Lung (tissue), 12 donors: Measurements from ENCODE around the gene DCDC2B. TPM values are rescaled to one million over a fixed set of nuclear protein-coding genes. Genes with fewer than 3 reads are reported as not detected.
A peak's percentile ranks its signal among the peaks of the same experiment; 100 is the strongest.

Experiments used
- ATAC-seq: fragments of 200-7000 bp; cut with Tn5 transposase; one replicate; pipeline ENCODE4 v1.9.1; 2020; ENCODE audit warnings: moderate number of reproducible peaks; ENCODE audit not compliant: insufficient read depth, low FRiP score
- DNase-seq, 3 donors: peaks; one replicate each; pipeline ENCODE4 v3.0.0-alpha.2; 2013 to 2017
- H3K27ac ChIP-seq, 2 donors: one replicate each; pipeline ENCODE4 v1.5.1; 2013; ENCODE audit warnings: mild to moderate bottlenecking in 2 of 2, moderate library complexity in 2 of 2, control low read depth in 1 of 2, inconsistent platforms in 1 of 2, low read depth in 1 of 2, low read length in 1 of 2
- H3K27me3 ChIP-seq, 3 donors: one replicate each; pipeline ENCODE4 v1.5.1; 2013; ENCODE audit warnings: low read length in 2 of 3; ENCODE audit not compliant: control insufficient read depth in 3 of 3, insufficient read depth in 3 of 3
- H3K36me3 ChIP-seq, 4 donors: one replicate each; pipeline ENCODE4 v1.5.1; 2013; ENCODE audit warnings: low read length in 4 of 4, mild to moderate bottlenecking in 1 of 4, moderate library complexity in 1 of 4; ENCODE audit not compliant: control insufficient read depth in 4 of 4, insufficient read depth in 4 of 4
- H3K4me1 ChIP-seq, 5 donors: one replicate each; pipeline ENCODE4 v1.5.1; 2013; ENCODE audit warnings: low read length in 5 of 5, mild to moderate bottlenecking in 2 of 5, moderate library complexity in 1 of 5; ENCODE audit not compliant: control insufficient read depth in 5 of 5, insufficient read depth in 5 of 5
- H3K4me3 ChIP-seq: one replicate; pipeline ENCODE4 v1.5.1; 2013; ENCODE audit warnings: mild to moderate bottlenecking, control low read depth, moderate library complexity
- H3K9ac ChIP-seq, 2 donors: one replicate each; pipeline ENCODE4 v1.5.1; 2013; ENCODE audit warnings: low read length in 2 of 2, control low read depth in 1 of 2; ENCODE audit not compliant: insufficient read depth in 1 of 2
- H3K9me3 ChIP-seq, 4 donors: one replicate each; pipeline ENCODE4 v1.5.1; 2013; ENCODE audit warnings: low read length in 3 of 4, mild to moderate bottlenecking in 1 of 4, moderate library complexity in 1 of 4; ENCODE audit not compliant: control insufficient read depth in 4 of 4, insufficient read depth in 3 of 4
- WGBS, 2 donors: extraction: QIAGEN DNeasy Blood & Tissue Kit; methylation state at CpG; one replicate each; pipeline ENCODE4 v1.1.7; 2013; 5-methylcytosine and 5-hydroxymethylcytosine counted together
- polyA plus RNA-seq, 2 donors: library from polyadenylated mRNA; stranded (reverse); fragments of 200-250 nt; gene quantifications; one replicate each; pipeline ENCODE4 v1.2.1, GENCODE V29; 2013
- total RNA-seq, 2 donors: library from RNA; depleted of rRNA in 1 of 2; stranded (reverse); fragments of >200 nt in 1 of 2; gene quantifications; one replicate each; pipeline ENCODE4 v1.2.1, GENCODE V29; 2014 to 2021
- TF ChIP-seq, protein P1 (sequence below): IDR thresholded peaks from 2 replicates; pipeline ENCODE4 v1.5.1; 2012; ENCODE audit warnings: mild to moderate bottlenecking; ENCODE audit errors: control extremely low read depth, extremely low read depth
- donor health status: control.
- donor health status: control.
- donor health status: Bipolar disorder and iron deficiency.
- donor health status: healthy.
- donor health status: DM: yes; HTN: yes; CAD: no.

The DCDC2B gene
- total and polyA plus RNA-seq, 4 donors, result 3.5 to 10.0 (median 5.8) TPM

DNA sequence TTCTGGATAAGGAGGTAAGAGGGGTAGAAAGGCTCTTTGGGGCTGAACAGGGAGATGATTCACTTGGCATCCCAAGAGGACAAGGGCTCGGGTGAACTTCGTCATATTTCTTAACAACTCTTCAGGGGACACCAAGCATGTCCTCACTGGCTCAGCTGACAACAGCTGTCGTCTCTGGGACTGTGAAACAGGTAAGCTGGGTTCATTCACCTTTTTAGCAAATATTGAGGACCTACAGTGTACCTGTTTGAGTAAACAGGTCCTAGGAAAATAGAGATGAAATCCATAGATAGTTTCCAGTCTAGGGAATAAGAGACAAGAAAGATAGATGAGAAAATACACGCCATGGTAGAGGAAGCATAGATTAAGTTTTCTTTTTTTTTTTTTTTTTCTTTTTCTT, 15.4 kb downstream of the DCDC2B start:
- peak overlapping the region in 1 of 2 donors; percentile 42 for H3K27ac ChIP-seq
- H3K9me3 ChIP-seq, result no peaks in the 10 kb centered on the region
- no peak overlapping the region for H3K9ac ChIP-seq
- no peaks in the 10 kb centered on the region for H3K27me3 ChIP-seq
- peaks cover 10 to 41% (median 27%) of the 10 kb centered on the region in 4 donors for H3K36me3 ChIP-seq
- peaks cover 6 to 20% (median 12%) of the 10 kb centered on the region in 5 donors for H3K4me1 ChIP-seq
- WGBS, 2 donors, result 92 to 93% methylated on average over 4 of the region's 4 CpGs
- TF ChIP-seq, protein P1, sequence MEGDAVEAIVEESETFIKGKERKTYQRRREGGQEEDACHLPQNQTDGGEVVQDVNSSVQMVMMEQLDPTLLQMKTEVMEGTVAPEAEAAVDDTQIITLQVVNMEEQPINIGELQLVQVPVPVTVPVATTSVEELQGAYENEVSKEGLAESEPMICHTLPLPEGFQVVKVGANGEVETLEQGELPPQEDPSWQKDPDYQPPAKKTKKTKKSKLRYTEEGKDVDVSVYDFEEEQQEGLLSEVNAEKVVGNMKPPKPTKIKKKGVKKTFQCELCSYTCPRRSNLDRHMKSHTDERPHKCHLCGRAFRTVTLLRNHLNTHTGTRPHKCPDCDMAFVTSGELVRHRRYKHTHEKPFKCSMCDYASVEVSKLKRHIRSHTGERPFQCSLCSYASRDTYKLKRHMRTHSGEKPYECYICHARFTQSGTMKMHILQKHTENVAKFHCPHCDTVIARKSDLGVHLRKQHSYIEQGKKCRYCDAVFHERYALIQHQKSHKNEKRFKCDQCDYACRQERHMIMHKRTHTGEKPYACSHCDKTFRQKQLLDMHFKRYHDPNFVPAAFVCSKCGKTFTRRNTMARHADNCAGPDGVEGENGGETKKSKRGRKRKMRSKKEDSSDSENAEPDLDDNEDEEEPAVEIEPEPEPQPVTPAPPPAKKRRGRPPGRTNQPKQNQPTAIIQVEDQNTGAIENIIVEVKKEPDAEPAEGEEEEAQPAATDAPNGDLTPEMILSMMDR, result no peak
- ATAC-seq (no peak), DNase-seq (no peak)
- H3K4me3 ChIP-seq, result no peak overlapping the region

DNA sequence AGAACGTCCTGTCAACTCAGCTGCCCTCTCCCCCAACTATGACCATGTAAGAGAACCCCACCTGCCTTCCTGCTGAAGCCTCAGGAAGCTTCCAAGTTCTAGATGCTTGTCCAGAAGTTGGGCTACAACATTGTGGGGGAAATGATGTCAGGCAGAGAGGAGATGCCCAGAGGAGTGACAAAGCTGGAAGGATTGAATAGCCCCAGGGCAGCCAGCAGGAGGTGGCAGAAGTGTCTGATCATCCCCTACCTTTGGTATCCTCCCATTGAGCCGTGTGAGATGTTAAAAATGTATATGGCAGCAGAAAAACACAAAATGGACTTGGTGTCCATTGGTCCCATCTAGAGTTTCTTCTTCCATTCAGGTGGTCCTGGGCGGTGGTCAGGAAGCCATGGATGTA, 19.9 kb downstream of the DCDC2B start:
- peaks cover 20 to 44% (median 28%) of the 10 kb centered on the region in 4 donors for H3K36me3 ChIP-seq
- no peak overlapping the region for H3K4me3 ChIP-seq
- 78 to 90% methylated on average over 3 of the region's 3 CpGs for WGBS, 2 donors
- TF ChIP-seq, protein P1, result no peak
- no peaks in the 10 kb centered on the region for H3K27me3 ChIP-seq
- no peak overlapping the region for H3K9ac ChIP-seq
- H3K4me1 ChIP-seq, result peaks cover 0 to 6% (median 0%) of the 10 kb centered on the region in 5 donors
- DNase-seq (no peak), ATAC-seq (no peak)
- H3K27ac ChIP-seq, result no peak overlapping the region
- no peaks in the 10 kb centered on the region for H3K9me3 ChIP-seq

DNA sequence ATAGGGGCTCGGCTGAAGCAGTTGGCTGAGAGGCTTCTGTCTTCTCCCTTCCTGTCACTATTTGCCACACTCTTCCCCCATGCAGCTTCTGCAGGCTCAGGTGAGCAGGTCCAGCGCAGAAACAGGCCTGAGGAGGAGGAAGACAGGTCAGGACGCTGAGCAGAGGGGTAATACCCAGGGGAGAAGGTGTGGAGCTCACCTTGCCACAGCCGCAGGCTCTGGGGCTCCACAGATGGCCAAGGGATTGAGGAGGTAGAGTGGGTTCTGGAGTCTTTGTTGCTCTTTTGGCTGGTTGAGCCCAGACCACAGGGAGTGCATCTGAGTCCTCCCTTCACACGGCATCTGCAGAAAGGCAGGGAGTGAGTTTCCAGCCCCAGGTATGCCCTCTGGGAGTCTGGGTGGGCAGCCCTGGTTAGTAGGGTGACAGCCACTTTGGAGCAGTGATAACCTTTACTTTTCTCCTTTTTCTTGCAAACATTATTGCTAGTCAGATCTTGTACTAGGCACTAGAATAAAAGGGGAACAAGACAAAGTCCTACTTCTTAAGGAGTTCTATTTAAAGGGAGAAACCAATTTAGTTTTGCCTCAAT, 23.0 kb downstream of the DCDC2B start:
- Histone ChIP-seq H3K9ac (no peak overlapping the region), H3K4me3 (no peak overlapping the region), H3K27ac (no peak overlapping the region), H3K9me3 (no peaks in the 10 kb centered on the region), H3K4me1 (peaks cover 0 to 3% (median 0%) of the 10 kb centered on the region in 5 donors), H3K36me3 (peaks cover 16 to 36% (median 24%) of the 10 kb centered on the region in 4 donors), H3K27me3 (no peaks in the 10 kb centered on the region)
- TF ChIP-seq, protein P1, result no peak
- WGBS, 2 donors, result 91 to 93% methylated on average over 5 of the region's 5 CpGs
- no peak for ATAC-seq
- DNase-seq, result no peak
